Fibroblast of peridontal ligament (primary cell): Measurements from ENCODE around the gene DIP2C.

ENCODE experiments used
- DNase-seq: peaks from one replicate; pipeline ENCODE4 v3.0.0-alpha.2; 2010; ENCODE audit errors: extremely low read depth

DIP2C gene

DNA sequence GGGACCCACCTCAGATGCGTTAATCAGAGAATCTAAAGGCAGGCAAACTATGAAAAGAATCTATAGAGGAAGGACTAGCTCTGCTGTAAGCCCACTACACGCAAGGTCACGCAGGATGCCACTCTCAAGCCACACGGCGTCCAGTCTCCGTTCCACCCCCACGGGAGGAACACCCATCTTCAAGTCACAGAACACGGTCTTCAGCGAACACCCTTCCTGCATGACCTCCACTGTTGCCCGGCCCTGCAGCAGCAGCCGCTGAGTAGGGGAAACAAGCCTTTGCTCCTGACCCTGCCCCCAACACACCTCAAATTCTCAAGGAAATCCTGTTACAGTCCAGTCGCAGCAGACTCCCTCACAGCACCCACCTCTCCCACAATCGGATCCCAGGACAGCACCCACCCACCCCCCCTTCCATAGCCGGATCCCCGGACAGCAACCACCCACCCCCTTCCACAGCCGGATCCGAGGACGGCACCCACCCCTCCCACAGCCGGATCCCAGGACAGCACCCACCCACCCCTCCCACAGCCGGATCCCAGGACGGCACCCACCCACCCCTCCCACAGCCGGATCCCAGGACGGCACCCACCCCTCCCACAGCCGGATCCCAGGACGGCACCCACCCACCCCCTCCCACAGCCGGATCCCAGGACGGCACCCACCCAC, 133.7 kb downstream of the DIP2C start:
- no peak for DNase-seq

GRCh38 chr10:555281-555680, 134.2 kb downstream of the DIP2C start:
- DNase-seq = no peak

GRCh38 chr10:554182-554848, 135.2 kb downstream of the DIP2C start:
- peak; percentile 56 for DNase-seq

DNA sequence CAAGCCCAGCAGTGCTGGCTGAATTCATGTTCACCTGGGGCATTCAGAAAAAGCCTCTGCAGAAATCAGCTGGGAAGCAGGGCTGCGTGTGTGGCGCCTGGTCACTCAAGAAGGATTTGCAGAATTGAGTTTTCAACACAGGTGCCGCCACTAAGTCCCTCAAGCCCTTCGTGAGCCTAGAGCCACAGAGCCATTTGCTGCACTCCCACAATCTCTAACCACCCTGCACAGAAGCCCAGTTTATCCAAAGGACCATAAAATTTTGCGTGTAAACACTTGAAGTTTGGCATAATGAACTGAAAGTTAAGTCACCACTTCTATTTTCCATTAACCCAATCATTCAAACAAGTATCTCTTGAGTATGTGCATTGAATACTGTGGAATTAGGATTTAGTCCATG, 136.2 kb downstream of the DIP2C start:
- no peak for DNase-seq

- no peak for DNase-seq
Observed at GRCh38 chr10:552679-553078, 136.8 kb downstream of the DIP2C start.

DNA sequence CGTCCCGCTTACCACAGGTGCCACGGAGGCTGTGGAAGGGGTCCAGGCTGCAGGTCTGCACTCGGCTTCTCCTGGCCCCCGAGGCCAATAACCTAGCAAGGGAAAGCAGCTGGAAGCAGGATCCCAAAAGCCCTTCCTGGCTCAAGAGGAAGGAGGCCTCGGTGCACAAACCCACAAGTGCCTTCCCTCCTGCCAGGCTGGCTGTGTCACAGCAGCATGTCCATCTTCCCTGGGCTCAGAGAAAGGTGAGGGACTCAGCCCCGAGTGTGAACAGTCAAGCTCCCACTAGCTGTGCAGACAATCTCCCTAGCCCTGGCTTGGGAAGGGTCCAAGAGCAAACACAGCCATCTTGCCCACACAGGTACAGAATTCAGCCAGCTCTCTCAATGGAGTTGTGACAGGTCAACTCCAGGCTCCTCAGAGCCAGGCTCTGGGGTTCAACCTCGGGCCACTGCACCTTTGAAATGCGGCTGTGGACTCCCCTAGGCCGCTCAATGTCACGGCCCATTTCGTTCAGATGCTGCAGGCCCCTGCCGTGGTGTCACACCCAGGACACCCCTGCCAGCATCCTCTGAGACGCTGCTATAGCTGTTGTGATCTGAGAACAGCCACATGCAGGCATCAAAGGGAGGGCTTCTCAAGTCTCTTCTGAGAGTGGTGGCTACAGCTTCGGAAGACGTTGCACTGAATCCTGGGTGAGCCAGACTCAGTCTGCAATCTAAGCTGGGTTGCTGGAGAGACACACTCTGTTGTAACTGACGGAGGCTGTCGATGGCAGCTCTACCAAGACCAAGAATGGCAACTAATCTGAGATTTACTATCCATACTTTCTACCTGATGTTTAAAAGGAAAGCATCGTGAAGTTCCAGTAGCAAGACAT, 137.9 kb downstream of the DIP2C start:
- no peak for DNase-seq

DNA sequence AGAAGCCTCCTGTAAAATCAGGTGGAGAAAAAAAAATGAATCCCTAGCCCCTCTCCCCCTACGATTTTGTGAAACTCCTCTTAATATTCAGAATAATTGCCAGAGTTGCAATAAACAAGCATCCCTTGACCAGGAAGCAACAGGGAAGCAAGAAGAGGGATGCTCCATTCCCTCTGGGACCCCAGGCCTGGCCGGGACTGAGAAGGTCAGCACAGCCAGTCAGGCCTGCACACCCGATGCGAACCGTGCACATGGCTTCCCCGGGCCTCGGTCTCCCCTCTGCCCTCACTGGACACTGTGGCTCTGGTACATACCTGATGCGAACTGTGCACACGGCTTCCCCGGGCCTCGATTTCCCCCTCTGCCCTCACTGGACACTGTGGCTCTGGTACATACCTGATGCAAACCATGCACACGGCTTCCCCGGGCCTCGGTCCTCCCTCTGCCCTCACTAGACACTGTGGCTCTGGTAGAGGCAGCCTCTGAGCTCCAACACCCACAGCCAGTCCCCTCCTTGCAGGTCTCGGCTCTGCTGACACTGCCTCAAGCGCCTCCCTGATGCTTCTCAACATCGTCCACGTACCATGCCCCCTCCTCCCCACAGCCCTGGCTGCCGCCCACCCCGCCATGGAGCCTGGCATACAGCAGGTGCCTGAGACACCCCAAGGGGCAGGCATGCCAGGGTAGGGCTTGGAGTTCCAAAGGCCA, 138.6 kb downstream of the DIP2C start:
- DNase-seq = no peak

- DNase-seq = no peak
Observed at GRCh38 chr10:549391-549790, 140.1 kb downstream of the DIP2C start.

DNA sequence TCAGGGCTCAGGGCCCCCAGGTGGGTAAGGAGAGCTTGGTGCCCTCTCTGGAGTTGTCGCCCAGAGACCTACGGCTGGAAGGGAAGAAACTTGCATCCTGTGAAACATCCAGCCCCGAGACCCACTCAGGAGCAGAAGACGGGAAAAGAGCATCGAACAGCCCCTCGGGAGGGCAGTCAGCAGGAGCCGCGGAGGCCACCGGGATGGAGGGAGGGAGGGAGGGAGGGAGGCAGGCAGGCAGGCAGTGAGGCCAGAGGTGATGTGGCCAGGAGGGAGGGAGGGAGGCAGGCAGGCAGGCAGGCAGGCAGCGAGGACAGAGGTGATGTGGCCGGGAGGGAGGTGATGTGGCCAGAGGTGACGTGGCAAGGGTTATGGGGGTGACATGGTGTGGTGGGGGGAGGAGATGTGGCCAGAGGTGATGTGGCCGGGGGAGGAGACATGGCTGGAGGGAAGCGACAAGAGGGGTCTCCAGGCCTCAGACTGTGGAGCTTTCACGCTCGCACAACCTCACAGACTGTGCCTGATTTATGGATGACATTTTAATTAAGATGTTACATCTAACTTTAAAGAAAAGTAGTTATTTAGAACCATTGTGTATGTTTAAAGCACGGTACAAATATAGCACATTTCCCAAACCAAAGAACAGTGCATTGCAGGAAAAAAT, 141.1 kb downstream of the DIP2C start:
- DNase-seq = no peak

DNA sequence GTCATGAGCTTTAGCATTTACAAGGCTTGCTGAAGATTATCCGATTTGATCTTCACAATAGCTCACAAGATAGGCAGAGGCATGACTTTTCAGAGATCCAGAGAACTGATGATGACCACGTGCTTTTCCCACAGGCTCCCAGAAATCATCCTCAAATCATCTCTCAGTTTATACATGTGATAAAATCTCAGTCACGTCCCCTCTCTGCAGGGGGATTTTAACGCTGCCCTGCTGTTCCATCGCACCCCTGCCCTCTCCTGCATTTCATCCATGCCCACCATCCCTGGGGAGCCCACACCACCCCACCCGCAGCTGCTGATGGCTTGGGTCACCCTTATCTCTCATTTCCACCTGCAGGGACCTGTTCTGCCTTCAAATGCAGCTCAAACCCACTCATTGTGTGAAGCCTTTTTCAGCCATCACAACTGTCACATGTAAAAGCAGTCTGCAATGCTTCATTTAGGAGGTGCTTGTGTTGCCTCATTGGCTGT, 141.8 kb downstream of the DIP2C start:
- DNase-seq = no peak

GRCh38 chr10:546971-547590, 142.4 kb downstream of the DIP2C start:
- no peak for DNase-seq

- DNase-seq = no peak
Observed at GRCh38 chr10:546451-546850, 143.0 kb downstream of the DIP2C start.

DNA sequence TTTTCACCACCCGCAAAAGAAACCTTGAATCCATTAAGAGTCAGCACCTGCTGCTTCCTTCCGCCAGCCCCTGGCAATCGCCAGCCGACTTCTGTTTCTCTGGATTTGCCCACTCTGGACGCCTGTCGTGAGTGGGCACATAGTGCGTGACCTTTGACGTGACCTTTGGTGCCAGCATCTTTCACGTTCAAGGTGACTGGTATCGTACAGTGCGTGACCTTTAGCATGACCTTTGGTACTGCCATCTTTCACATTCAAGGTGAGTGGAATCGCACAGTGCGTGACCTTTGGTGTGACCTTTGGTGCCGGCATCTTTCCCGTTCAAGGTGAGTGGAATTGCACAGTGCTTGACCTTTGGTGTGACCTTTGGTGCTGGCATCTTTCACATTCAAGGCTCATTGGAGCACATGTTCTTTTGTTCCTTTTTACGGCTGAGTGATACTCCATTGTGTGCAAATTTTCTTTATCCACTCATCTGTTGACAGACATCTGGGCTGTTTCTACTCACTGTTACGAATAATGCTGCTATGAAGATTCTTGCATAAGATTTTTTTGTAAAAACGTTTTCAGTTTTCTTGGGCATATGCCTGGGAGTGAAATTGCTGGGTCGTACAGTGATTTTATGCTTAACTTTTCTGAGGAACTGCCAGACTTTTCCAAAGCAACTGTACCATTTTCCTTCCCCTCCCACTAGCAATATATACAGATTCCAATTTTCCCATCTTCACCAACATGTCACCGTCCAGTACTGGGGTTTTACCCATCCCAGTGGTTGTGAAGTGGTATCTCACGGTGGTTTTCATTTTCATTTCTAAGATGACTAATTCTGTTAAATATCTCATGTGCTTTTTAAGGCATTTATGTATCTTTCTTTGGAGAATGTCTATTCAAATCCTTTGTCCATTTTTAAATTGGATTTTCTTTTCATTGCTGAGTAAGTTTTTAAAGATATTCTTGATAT, 145.3 kb downstream of the DIP2C start:
- DNase-seq = peak; percentile 21

GRCh38 chr10:543131-543530, 146.3 kb downstream of the DIP2C start:
- no peak for DNase-seq

- no peak for DNase-seq
Observed at GRCh38 chr10:541750-542371, 147.6 kb downstream of the DIP2C start.

GRCh38 chr10:541041-541440, 148.4 kb downstream of the DIP2C start:
- DNase-seq = no peak

DNA sequence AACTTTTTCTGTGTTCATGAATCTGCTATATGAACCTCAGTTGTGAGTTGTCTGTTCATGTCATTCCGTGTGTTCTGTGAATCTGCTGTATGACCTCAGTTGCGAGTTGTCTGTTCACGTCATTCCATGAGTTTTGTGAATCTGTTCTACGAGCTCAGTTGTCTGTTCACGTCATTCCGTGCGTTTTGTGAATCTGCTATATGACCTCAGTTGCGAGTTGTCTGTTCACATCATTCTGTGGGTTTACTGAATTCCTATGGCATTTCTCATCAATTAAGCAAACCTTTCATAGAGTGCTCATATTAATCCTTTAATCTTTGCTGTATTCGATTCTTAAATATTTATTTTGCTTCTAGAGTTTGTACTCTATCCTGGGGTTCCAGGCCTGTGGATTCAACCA, 150.6 kb downstream of the DIP2C start:
- peak; percentile 33 for DNase-seq

DNA sequence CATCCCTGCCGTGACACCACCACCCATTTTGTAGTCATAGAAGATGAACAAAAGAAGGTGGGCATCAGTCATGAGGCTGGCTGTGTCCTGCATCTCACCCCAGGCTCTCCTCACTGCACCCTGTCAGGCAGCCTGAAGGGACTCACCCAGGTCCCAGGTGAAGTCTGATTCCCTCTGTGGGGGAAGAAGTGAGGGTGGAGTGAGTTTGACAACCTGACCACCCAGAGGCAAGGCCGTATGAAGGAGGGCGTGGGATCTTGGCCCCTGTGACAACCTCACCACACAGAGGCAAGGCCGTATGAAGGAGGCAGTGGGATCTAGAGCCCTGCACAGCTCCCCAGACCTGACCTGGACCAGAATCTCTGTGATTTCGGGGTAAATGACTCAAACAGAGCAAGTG, 152.5 kb downstream of the DIP2C start:
- DNase-seq = no peak

GRCh38 chr10:536371-536925, 153.0 kb downstream of the DIP2C start:
- DNase-seq = no peak
